HCT116 (cell line): Measurements from ENCODE around the gene PGBD5.

Experiments used
- CEBPB ChIP-seq: IDR thresholded peaks from 2 replicates; pipeline ENCODE4 v1.6.1; 2012; ENCODE audit warnings: low read depth
- CTCF ChIP-seq, 3 experiments: fragments of 200-600 bp in 1 of 3; sonication (generic) in 1 of 3; IDR thresholded peaks in 2 of 3; conservative IDR thresholded peaks in 1 of 3; 2 replicates each; pipeline ENCODE4 v1.5.1; 2012 to 2017; ENCODE audit warnings: low read depth in 2 of 3, low read length in 2 of 3, antibody characterized with exemption in 1 of 3, borderline replicate concordance in 1 of 3, control low read depth in 1 of 3, mild to moderate bottlenecking in 1 of 3, mixed read lengths in 1 of 3, mixed run types in 1 of 3, moderate library complexity in 1 of 3; ENCODE audit not compliant: insufficient read depth in 1 of 3
- JUND ChIP-seq: IDR thresholded peaks from 2 replicates; pipeline ENCODE4 v1.6.1; 2012
- POLR2A ChIP-seq: IDR thresholded peaks from 2 replicates; pipeline ENCODE4 v1.7.0; 2011; ENCODE audit warnings: borderline replicate concordance; ENCODE audit not compliant: insufficient read depth, insufficient read length; ENCODE audit errors: extremely low read depth
- POLR2AphosphoS5 ChIP-seq: IDR thresholded peaks from 2 replicates; pipeline ENCODE4 v1.6.1; 2011; ENCODE audit warnings: mild to moderate bottlenecking, low read depth, low read length, moderate library complexity
- REST ChIP-seq: IDR thresholded peaks from 2 replicates; pipeline ENCODE4 v1.6.1; 2012; ENCODE audit warnings: low read depth
- SP1 ChIP-seq: IDR thresholded peaks from 2 replicates; pipeline ENCODE4 v1.6.1; 2012; ENCODE audit warnings: low read depth
- SRF ChIP-seq: IDR thresholded peaks from 2 replicates; pipeline ENCODE4 v1.6.1; 2012; ENCODE audit warnings: low read depth
- YY1 ChIP-seq: IDR thresholded peaks from 2 replicates; pipeline ENCODE4 v1.6.1; 2011; ENCODE audit warnings: low read length, low read depth, moderate library complexity, mild to moderate bottlenecking; ENCODE audit not compliant: insufficient replicate concordance; ENCODE audit errors: extremely low read depth
- ZBTB33 ChIP-seq: IDR thresholded peaks from 2 replicates; pipeline ENCODE4 v1.6.1; 2011; ENCODE audit warnings: mild to moderate bottlenecking, low read length, moderate library complexity; ENCODE audit not compliant: insufficient replicate concordance; ENCODE audit errors: extremely low read depth
- ZNF274 ChIP-seq: fragments of 200-500 bp; sonication (Bioruptor generic); IDR thresholded peaks from 2 replicates; pipeline ENCODE4 v1.6.1; 2014; ENCODE audit warnings: mild to moderate bottlenecking, low read depth, low read length, inconsistent platforms

- TF ChIP-seq CTCF (IDR thresholded peaks at IDR 0.05 in 2 of 3, conservative IDR thresholded peaks at IDR 0.05 in 1 of 3; ENCODE audit: borderline replicate concordance in 1 of 3, insufficient read depth in 1 of 3, low read depth in 2 of 3, low read length in 2 of 3) (no peak), POLR2A (no peak), SP1 (no peak), REST (no peak), SRF (no peak), CEBPB (no peak), ZNF274 (no peak), POLR2AphosphoS5 (no peak), ZBTB33 (no peak), YY1 (no peak), JUND (no peak)
Observed at GRCh38 chr1:230342019-230342418, 84.1 kb downstream of the PGBD5 start.
